ENCODE measurements around the gene SYNE3.

- no peak for TF ChIP-seq EZH2 (IDR thresholded peaks at IDR 0.05; ENCODE audit: low read length, missing control alignments)
- no peak for TF ChIP-seq CTCF (conservative IDR thresholded peaks at IDR 0.05 in 1 of 2, IDR thresholded peaks at IDR 0.05 in 1 of 2; ENCODE audit: low read depth in 1 of 2, low read length in 2 of 2)
Measured at GRCh38 chr14:95505030-95505589, 11.3 kb downstream of the SYNE3 start.
